ENCODE results near the gene SLC24A3. TPM values are rescaled to one million over a fixed set of nuclear protein-coding genes. Genes with fewer than 3 reads are reported as not detected.

The SLC24A3 gene
- total RNA-seq, 1 experiment from 2014 or later: 46.0 TPM

DNA sequence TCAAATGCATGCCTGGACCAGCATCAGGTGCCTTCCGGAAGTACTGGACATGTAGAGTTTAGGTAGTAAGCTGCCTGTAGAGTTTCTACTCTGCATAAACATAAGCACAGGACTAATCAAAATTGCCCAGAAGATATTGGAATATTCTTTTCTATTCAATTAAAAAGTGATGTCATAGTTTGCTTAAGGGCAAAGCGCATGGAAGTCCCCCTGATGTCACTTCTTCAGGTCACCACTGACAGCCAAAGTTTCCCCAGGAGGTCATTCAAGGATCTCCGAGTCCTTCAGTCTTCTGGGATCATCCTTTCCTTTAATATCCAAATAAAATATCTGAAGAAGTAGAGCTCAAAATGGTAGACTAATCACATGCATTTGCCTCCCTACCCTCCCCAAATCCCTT, 528.1 kb downstream of the SLC24A3 start:
- no peak for DNase-seq (ENCODE audit: low spot score)
- Histone ChIP-seq H3K4me1 (ENCODE audit: insufficient read depth, low read length, poor library complexity, severe bottlenecking) (peaks cover 35% of the 10 kb centered on the region), H3K27ac (ENCODE audit: low read depth, low read length, poor library complexity, severe bottlenecking) (no peak overlapping the region), H3K4me3 (ENCODE audit: low read depth, low read length, poor library complexity, severe bottlenecking) (no peak overlapping the region), H3K36me3 (ENCODE audit: insufficient read depth, low read length, poor library complexity, severe bottlenecking) (no peaks in the 10 kb centered on the region), H3K9me3 (ENCODE audit: low read depth, low read length, poor library complexity, severe bottlenecking) (no peaks in the 10 kb centered on the region), H3K27me3 (replicated peaks; ENCODE audit: insufficient read depth, low read depth, low read length, poor library complexity) (no peaks in the 10 kb centered on the region)
- TF ChIP-seq, protein P1, sequence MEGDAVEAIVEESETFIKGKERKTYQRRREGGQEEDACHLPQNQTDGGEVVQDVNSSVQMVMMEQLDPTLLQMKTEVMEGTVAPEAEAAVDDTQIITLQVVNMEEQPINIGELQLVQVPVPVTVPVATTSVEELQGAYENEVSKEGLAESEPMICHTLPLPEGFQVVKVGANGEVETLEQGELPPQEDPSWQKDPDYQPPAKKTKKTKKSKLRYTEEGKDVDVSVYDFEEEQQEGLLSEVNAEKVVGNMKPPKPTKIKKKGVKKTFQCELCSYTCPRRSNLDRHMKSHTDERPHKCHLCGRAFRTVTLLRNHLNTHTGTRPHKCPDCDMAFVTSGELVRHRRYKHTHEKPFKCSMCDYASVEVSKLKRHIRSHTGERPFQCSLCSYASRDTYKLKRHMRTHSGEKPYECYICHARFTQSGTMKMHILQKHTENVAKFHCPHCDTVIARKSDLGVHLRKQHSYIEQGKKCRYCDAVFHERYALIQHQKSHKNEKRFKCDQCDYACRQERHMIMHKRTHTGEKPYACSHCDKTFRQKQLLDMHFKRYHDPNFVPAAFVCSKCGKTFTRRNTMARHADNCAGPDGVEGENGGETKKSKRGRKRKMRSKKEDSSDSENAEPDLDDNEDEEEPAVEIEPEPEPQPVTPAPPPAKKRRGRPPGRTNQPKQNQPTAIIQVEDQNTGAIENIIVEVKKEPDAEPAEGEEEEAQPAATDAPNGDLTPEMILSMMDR (conservative IDR thresholded peaks at IDR 0.05; ENCODE audit: low read depth, low read length): no peak
- TF ChIP-seq EZH2 (IDR thresholded peaks at IDR 0.05; ENCODE audit: borderline replicate concordance, low read depth, low read length, poor library complexity, severe bottlenecking): no peak
- intact Hi-C loops (cut with micrococcal nuclease; ENCODE audit: unreplicated experiment): no loop called here
- CTCF ChIA-PET: no interaction called here
- no TSS peak for BruUV-seq (replicated peaks)
- POLR2A ChIA-PET (ENCODE audit: low non-redundant PET): no interaction called here

GRCh38 chr20:19741924-19742323, 529.5 kb downstream of the SLC24A3 start:
- CTCF ChIA-PET: no interaction called here
- Histone ChIP-seq H3K27ac (ENCODE audit: low read depth, low read length, poor library complexity, severe bottlenecking) (no peak overlapping the region), H3K4me1 (ENCODE audit: insufficient read depth, low read length, poor library complexity, severe bottlenecking) (peaks cover 30% of the 10 kb centered on the region), H3K27me3 (replicated peaks; ENCODE audit: insufficient read depth, low read depth, low read length, poor library complexity) (no peaks in the 10 kb centered on the region), H3K9me3 (ENCODE audit: low read depth, low read length, poor library complexity, severe bottlenecking) (no peaks in the 10 kb centered on the region), H3K4me3 (ENCODE audit: low read depth, low read length, poor library complexity, severe bottlenecking) (no peak overlapping the region), H3K36me3 (ENCODE audit: insufficient read depth, low read length, poor library complexity, severe bottlenecking) (no peaks in the 10 kb centered on the region)
- POLR2A ChIA-PET (ENCODE audit: low non-redundant PET): no interaction called here
- BruUV-seq (replicated peaks): no TSS peak
- no peak for DNase-seq (ENCODE audit: low spot score)
- intact Hi-C loops (cut with micrococcal nuclease; ENCODE audit: unreplicated experiment): no loop called here
- no peak for TF ChIP-seq EZH2 (IDR thresholded peaks at IDR 0.05; ENCODE audit: borderline replicate concordance, low read depth, low read length, poor library complexity, severe bottlenecking)
- TF ChIP-seq, protein P1 (conservative IDR thresholded peaks at IDR 0.05; ENCODE audit: low read depth, low read length): no peak

DNA sequence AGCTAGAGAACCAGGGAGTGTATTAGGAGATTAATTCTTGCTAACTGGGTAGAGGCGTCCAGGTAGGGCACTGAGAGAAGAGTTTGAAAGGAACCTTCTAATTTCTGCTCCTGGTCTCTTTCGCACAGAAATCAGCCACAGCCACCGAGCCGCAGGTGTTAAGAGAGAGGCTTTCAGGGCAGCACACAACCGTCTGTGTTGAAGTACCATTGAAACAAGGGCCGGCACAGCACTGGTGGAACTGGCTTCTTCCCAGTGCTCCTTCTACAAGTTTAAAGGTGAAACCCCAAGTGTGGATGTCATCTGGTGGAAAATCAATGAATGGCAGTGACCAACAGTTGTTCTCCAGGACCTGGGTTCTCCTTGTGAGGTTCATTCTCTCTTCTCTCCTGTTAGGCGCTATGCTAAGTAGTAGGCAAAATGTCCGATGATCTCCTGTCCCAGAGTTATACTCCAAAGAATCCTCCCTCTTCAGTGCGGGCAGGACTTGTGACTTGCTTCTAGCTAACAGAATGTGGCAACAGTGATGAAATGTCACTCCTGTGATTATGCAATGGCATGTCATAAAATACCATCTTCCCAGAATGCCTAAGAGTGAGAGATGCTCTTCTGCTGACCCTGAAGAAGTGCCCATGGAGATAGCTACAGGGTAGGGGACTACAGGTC, 530.7 kb downstream of the SLC24A3 start:
- intact Hi-C loops (cut with micrococcal nuclease; ENCODE audit: unreplicated experiment): no loop called here
- BruUV-seq (replicated peaks): no TSS peak
- Histone ChIP-seq H3K9me3 (ENCODE audit: low read depth, low read length, poor library complexity, severe bottlenecking) (no peaks in the 10 kb centered on the region), H3K27me3 (replicated peaks; ENCODE audit: insufficient read depth, low read depth, low read length, poor library complexity) (no peaks in the 10 kb centered on the region), H3K27ac (ENCODE audit: low read depth, low read length, poor library complexity, severe bottlenecking) (peak overlapping the region; percentile 35), H3K4me3 (ENCODE audit: low read depth, low read length, poor library complexity, severe bottlenecking) (no peak overlapping the region), H3K4me1 (ENCODE audit: insufficient read depth, low read length, poor library complexity, severe bottlenecking) (peaks cover 18% of the 10 kb centered on the region), H3K36me3 (ENCODE audit: insufficient read depth, low read length, poor library complexity, severe bottlenecking) (no peaks in the 10 kb centered on the region)
- CTCF ChIA-PET: no interaction called here
- peak; percentile 67 for DNase-seq (ENCODE audit: low spot score)
- no peak for TF ChIP-seq EZH2 (IDR thresholded peaks at IDR 0.05; ENCODE audit: borderline replicate concordance, low read depth, low read length, poor library complexity, severe bottlenecking)
- POLR2A ChIA-PET (ENCODE audit: low non-redundant PET): no interaction called here

DNA sequence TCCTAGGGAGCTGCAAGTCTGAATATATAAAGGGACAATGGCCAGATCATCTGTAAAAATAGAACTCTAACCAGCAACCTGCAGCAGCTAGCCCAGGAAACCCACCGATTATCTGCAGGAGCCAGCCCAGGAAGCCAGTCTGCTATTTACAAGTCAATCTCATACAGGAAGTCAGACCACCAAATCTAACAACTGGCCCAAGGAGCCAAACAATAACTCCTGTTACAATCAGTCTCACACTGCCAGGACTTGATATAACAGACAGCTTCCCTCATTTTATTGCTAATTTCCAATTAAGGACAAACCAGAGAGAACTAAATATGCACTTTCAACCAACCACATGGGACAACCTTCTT, 531.2 kb downstream of the SLC24A3 start:
- H3K36me3 ChIP-seq (ENCODE audit: insufficient read depth, low read length, poor library complexity, severe bottlenecking): no peaks in the 10 kb centered on the region
- no TSS peak for BruUV-seq (replicated peaks)
- no peaks in the 10 kb centered on the region for H3K9me3 ChIP-seq (ENCODE audit: low read depth, low read length, poor library complexity, severe bottlenecking)
- peaks cover 20% of the 10 kb centered on the region for H3K4me1 ChIP-seq (ENCODE audit: insufficient read depth, low read length, poor library complexity, severe bottlenecking)
- DNase-seq (ENCODE audit: low spot score): no peak
- TF ChIP-seq EZH2 (IDR thresholded peaks at IDR 0.05; ENCODE audit: borderline replicate concordance, low read depth, low read length, poor library complexity, severe bottlenecking): no peak
- TF ChIP-seq, protein P1 (conservative IDR thresholded peaks at IDR 0.05; ENCODE audit: low read depth, low read length): no peak
- H3K4me3 ChIP-seq (ENCODE audit: low read depth, low read length, poor library complexity, severe bottlenecking): no peak overlapping the region
- CTCF ChIA-PET: no interaction called here
- no peak overlapping the region for H3K27ac ChIP-seq (ENCODE audit: low read depth, low read length, poor library complexity, severe bottlenecking)
- intact Hi-C loops (cut with micrococcal nuclease; ENCODE audit: unreplicated experiment): no loop called here
- no peaks in the 10 kb centered on the region for H3K27me3 ChIP-seq (replicated peaks; ENCODE audit: insufficient read depth, low read depth, low read length, poor library complexity)
- POLR2A ChIA-PET (ENCODE audit: low non-redundant PET): no interaction called here
